Stimulated activated CD4-positive, alpha-beta T cell treated with anti-CD3 and anti-CD28 coated beads, TNF-alpha, amount 100 ng/mL, for 4 hours (primary cell): Measurements from ENCODE around the gene ZSWIM4.
"Not testable (repeated sequence)": the region's sequence is repeated elsewhere in the genome, so short reads cannot be mapped to it uniquely, and the experiment has no call there.

Experiments
- DNase-seq, 3 experiments: peaks; one replicate each; pipeline ENCODE4 v3.0.0-alpha.2; 2020; ENCODE audit warnings: low read depth in 3 of 3

Gene ZSWIM4

GRCh38 chr19:13849991-13850909 lies 55.0 kb downstream of the ZSWIM4 start:
- peak in 1 of 3 experiments; percentile 49 for DNase-seq

- DNase-seq = peak in 2 of 3 experiments; percentile 45 to 63
Measured at GRCh38 chr19:13850910-13851733, 55.9 kb downstream of the ZSWIM4 start.

GRCh38 chr19:13851734-13852114 lies 56.5 kb downstream of the ZSWIM4 start:
- DNase-seq = not testable (repeated sequence)

GRCh38 chr19:13852171-13852707 lies 57.0 kb downstream of the ZSWIM4 start:
- DNase-seq = not testable (repeated sequence)

- no peak for DNase-seq
Measured at GRCh38 chr19:13856497-13856896, 61.3 kb downstream of the ZSWIM4 start.

GRCh38 chr19:13859361-13859880 lies 64.2 kb downstream of the ZSWIM4 start:
- DNase-seq = no peak

GRCh38 chr19:13860679-13861391 lies 65.6 kb downstream of the ZSWIM4 start:
- DNase-seq = no peak

- DNase-seq = no peak
Measured at GRCh38 chr19:13861392-13861713, 66.1 kb downstream of the ZSWIM4 start.

- DNase-seq = peak; percentile 79 to 82 (median 81)
Measured at GRCh38 chr19:13861714-13862531, 66.7 kb downstream of the ZSWIM4 start.

- no peak for DNase-seq
Measured at GRCh38 chr19:13864046-13864666, 68.9 kb downstream of the ZSWIM4 start.

GRCh38 chr19:13864667-13865570 lies 69.7 kb downstream of the ZSWIM4 start:
- no peak for DNase-seq

- no peak for DNase-seq
Measured at GRCh38 chr19:13865571-13866462, 70.6 kb downstream of the ZSWIM4 start.

- no peak for DNase-seq
Measured at GRCh38 chr19:13866463-13867046, 71.3 kb downstream of the ZSWIM4 start.

GRCh38 chr19:13868663-13869062 lies 73.4 kb downstream of the ZSWIM4 start:
- no peak for DNase-seq

GRCh38 chr19:13869281-13869680 lies 74.0 kb downstream of the ZSWIM4 start:
- DNase-seq = no peak

- no peak for DNase-seq
Measured at GRCh38 chr19:13870873-13871272, 75.6 kb downstream of the ZSWIM4 start.

- DNase-seq = no peak
Measured at GRCh38 chr19:13872339-13872694, 77.1 kb downstream of the ZSWIM4 start.
